Measurements from ENCODE around the gene CPSF4L. TPM values are rescaled to one million over a fixed set of nuclear protein-coding genes. Genes with fewer than 3 reads are reported as not detected.

The CPSF4L gene
- total RNA-seq, 1 donor from 2014 or later: not detected

DNA sequence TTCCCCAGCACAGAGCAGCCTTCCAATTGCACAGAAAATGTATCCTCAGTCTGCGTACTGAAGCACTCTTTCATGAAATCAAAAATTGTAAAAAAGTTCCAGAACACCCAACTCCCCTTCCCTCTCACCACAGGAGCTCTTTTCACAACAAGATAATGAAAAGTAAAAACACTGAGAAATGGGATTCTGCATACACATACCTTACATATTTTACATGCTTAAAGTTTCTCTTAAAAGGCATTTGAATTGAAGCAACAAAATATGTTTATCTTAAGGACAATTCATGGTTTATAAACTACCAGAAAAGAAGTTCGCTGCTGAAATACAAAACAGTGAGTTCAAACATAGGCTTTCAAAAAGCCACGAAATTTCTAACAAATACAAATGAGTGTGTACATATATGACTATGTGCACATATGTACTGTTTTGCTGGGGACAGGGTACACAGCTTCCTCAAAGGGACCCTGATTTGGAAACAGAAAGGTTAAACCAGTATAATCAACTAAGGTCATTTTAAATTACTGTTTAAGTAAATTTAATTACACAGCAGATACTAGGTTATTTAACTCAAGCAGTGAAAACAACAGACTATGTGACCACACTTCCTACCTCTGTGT, 35.0 kb downstream of the CPSF4L start:
- TF ChIP-seq, protein P1, sequence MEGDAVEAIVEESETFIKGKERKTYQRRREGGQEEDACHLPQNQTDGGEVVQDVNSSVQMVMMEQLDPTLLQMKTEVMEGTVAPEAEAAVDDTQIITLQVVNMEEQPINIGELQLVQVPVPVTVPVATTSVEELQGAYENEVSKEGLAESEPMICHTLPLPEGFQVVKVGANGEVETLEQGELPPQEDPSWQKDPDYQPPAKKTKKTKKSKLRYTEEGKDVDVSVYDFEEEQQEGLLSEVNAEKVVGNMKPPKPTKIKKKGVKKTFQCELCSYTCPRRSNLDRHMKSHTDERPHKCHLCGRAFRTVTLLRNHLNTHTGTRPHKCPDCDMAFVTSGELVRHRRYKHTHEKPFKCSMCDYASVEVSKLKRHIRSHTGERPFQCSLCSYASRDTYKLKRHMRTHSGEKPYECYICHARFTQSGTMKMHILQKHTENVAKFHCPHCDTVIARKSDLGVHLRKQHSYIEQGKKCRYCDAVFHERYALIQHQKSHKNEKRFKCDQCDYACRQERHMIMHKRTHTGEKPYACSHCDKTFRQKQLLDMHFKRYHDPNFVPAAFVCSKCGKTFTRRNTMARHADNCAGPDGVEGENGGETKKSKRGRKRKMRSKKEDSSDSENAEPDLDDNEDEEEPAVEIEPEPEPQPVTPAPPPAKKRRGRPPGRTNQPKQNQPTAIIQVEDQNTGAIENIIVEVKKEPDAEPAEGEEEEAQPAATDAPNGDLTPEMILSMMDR (conservative IDR thresholded peaks at IDR 0.05; ENCODE audit: low read depth, low read length): no peak
- no peak overlapping the region for H3K4me3 ChIP-seq (ENCODE audit: low read depth, low read length)
- DNase-seq (ENCODE audit: low read depth): no peak

DNA sequence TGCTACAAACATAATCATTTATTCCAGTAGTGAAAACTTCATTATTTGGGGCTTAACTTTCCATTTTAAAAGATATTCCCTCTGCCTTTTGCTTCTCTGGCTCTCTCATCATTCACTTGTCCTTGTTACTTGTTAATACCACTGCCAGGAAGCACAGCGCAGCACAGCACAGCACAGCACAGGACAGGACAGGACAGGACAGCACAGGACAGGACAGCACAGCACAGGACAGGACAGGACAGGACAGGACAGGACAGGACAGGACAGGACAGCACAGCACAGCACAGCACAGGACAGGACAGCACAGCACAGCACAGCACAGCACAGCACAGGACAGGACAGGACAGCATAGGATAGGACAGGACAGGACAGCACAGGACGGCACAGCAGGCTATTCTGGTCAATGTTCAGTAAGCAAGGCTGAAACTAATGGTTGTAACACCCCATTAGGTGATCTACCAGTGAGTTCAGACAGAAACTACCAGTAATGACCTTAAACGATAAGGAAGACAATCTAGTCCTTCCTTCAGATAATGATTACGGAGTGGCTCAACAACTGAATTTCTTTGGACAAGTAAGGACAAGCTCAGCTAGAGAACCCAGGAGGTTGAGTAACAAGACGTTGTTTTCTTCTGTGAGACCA, 36.9 kb downstream of the CPSF4L start:
- TF ChIP-seq, protein P1 (conservative IDR thresholded peaks at IDR 0.05; ENCODE audit: low read depth, low read length): no peak
- H3K4me3 ChIP-seq (ENCODE audit: low read depth, low read length): no peak overlapping the region
- no peak for DNase-seq (ENCODE audit: low read depth)

DNA sequence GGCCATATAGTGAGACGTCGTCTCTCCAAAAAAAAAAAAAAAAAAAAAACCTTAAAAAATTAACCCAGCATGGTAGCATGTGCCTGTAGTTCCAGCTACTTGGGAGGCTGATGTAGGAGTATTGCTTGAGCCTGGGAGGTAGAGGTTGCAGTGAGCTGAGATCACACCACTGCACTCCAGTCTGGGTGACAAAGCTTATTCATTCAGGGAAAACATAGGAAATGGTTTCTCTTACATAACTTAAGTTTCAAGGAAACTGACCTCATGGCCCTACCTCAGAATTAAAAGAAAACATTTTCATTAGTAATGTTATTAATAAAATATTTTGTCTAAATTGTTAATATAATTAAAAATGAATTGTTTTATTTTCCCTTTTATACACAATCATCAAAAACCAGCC, 37.4 kb downstream of the CPSF4L start:
- no peak overlapping the region for H3K4me3 ChIP-seq (ENCODE audit: low read depth, low read length)
- TF ChIP-seq, protein P1 (conservative IDR thresholded peaks at IDR 0.05; ENCODE audit: low read depth, low read length): no peak
- no peak for DNase-seq (ENCODE audit: low read depth)

DNA sequence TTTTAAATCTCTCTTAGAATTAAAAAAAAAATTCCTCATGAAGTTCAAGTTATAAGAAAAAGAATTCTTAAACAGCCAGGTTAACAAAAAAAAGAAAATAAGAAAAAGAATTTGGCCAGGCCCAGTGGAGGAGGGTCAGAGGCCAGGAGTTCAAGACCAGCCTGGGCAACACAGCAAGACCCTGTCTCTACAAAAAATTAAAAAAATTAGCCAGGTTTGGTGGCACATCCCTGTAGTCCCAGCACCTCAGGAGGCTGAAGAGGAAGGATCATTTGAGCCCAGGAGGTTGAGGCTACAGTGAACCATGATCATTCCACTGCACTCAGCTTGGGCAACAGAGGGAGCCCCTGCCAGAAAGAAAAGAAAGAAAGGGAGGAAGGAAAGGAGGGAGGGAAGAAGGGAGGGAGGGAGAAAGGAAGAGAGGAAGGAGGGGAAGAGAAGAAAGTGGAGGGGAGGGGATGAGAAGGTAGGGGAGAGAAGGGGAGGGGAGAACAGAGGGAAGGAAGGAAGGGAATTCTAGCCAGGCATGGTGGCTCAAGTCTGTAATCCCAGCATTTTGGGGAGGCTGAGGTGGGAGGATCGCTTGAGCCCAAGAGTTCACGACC, 38.0 kb downstream of the CPSF4L start:
- no peak for DNase-seq (ENCODE audit: low read depth)
- H3K4me3 ChIP-seq (ENCODE audit: low read depth, low read length): no peak overlapping the region
- TF ChIP-seq, protein P1 (conservative IDR thresholded peaks at IDR 0.05; ENCODE audit: low read depth, low read length): no peak

DNA sequence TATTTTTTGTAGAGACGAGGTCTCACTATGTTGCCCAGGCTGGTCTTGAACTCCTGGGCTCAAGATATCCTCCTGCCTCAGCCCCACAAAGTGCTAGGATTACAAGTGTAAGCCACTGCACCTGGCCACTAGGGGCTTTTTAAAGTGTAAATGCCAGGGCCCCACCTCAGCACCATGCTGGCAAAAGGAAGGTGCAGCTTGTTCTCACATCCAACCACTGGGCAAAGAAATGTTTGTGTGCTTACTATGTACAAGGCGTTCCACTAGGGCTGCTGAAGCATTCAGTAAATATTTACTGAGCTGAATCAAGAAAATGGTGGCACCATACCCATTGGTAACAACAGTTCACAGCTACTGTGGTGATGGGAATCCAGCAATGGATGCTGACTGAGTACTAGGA, 46.2 kb downstream of the CPSF4L start:
- DNase-seq (ENCODE audit: low read depth): no peak

DNA sequence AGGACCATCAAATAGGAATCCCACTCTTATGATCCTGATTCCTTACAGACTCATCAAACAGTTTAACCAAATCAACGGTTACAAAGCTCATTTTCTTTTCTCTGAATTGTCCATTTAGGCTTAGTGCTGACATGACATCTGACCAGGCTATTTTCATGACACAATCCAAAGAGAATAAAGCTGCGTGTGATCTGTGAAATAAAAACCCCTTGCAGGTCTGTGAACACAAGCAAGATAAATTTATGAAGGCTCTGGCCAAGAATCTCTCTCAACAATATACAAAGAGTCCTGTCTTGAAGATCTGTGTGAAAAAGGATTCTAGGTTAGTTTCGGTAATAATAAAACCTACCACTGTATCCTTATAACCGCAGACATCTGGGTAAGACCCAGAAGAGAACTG, 46.8 kb downstream of the CPSF4L start:
- no peak for DNase-seq (ENCODE audit: low read depth)
- TF ChIP-seq, protein P1 (conservative IDR thresholded peaks at IDR 0.05; ENCODE audit: low read depth, low read length): no peak
- no peak overlapping the region for H3K4me3 ChIP-seq (ENCODE audit: low read depth, low read length)

More for the DNA sequence above, 46.2 kb downstream of the CPSF4L start:
- TF ChIP-seq, protein P1 (conservative IDR thresholded peaks at IDR 0.05; ENCODE audit: low read depth, low read length): peak; percentile 17
- no peak overlapping the region for H3K4me3 ChIP-seq (ENCODE audit: low read depth, low read length)

Measured in epithelial cell of proximal tubule (primary cell).